Left kidney (tissue), 2 donors: ENCODE measurements around the gene CREB5. TPM values are rescaled to one million over a fixed set of nuclear protein-coding genes. Genes with fewer than 3 reads are reported as not detected.
"Not testable (repeated sequence)": the region's sequence is repeated elsewhere in the genome, so short reads cannot be mapped to it uniquely, and the experiment has no call there.

Source experiments
- DNase-seq: peaks from one replicate; pipeline ENCODE4 v3.0.0-alpha.2; 2013
- polyA plus RNA-seq: library from polyadenylated mRNA; unstranded; fragments of 120-200 nt; gene quantifications from one replicate; pipeline ENCODE4 v1.2.1, GENCODE V29; 2013; ENCODE audit not compliant: insufficient read length

CREB5 gene
- polyA plus RNA-seq, 1 donor = 14.6 TPM

DNA sequence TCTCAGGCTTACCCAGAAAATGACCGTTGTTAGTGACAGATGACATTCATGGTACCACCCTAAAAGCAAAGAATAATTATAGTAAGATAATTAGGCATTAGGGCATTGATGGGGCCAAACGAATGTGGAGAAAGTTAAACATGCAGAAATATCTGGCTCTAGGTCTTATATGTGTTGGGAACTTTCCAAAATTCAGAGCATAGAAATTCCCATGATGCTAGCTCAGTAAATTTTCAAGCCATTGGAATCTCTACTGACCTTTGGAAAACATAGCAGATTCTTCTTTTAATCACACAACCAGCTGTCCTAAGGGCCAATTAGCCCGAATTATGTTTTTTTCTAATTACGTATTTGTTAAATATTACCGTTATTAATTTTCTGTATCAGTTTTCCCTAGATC lies 136.1 kb downstream of the CREB5 start:
- DNase-seq = no peak

DNA sequence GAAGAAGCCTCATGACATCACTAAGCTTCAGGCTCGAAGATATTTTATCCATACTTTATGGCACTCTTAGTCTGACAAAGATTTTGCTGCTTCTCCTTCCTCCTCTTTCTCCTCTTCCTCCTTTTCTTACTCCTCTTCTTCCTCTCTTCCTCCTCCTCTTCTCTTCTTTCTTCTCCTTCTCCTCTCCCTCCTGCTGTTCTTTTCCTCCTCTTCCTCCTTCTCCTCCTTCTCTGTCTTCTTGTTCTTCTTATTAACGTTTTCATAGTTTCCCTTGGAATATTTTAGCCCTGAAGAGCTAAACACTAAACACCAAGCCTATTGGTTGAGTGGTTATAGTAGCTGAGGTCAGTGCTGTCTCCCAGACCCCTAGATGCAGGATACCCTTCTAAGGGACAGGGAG lies 137.7 kb downstream of the CREB5 start:
- no peak for DNase-seq

DNA sequence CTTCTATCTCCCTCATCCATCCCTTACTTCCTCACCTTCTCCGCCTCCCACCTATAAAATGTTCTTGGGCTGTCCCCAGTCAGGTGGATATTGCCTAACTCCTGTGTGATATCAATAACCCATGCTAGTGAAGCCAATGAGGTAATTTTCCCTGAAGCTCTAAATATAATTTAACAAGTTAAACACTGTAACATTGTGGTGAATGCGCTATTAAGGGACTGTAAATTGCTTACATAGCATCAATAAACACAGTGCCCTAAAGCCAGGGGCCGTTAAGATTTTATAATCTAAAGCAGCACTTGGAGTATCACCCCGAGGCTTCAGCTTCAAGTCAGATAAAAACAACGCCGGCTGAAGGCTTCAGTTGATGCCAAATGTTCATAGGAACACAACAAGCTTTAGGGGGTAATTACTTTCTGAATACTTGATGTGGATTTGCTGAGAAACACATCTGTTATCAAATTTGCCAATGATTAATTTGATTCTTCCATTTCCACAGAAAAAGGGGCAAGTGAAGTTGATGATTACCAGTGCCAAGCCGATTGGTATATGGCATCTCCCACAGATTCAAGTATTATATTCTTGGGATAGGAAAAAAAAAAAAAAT lies 138.4 kb downstream of the CREB5 start:
- no peak for DNase-seq

DNA sequence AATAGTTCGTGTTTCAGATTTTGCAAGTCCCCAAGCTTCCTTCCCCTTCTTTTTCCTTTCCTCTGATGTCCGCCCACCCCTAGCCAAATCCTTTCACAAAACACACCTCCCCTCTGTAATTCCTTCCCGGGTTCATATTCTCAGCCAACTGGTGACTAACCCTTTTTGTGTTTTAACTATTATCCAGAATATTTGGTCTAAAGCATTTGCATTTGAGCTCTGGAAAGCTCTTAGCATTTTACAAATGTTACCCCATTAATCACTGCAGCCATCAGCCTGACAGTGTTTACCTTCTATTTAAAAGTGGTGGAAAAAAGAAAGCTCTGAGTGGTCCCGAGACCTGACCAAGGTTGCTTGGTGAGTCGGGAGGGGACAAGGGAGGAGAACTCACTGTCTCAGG lies 139.0 kb downstream of the CREB5 start:
- DNase-seq = no peak

DNA sequence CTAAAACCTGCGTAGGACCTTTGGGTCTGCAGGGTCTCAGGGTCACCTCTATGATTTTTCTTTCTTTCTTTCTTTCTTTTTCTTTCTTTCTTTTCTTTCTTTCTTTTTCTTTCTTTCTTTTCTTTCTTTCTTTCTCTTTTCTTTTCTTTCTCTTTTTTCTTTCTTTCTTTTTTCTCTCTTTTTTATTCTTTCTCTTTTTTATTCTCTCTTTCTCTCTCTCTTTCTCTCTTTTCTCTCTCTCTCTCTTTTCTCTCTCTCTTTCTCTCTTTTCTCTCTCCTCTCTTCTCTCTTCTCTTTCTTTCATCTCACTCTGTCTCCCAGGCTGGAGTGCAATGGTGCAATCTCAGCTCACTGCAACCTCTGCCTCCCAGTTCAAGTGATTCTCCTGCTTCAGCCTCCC lies 139.4 kb downstream of the CREB5 start:
- DNase-seq = not testable (repeated sequence)

DNA sequence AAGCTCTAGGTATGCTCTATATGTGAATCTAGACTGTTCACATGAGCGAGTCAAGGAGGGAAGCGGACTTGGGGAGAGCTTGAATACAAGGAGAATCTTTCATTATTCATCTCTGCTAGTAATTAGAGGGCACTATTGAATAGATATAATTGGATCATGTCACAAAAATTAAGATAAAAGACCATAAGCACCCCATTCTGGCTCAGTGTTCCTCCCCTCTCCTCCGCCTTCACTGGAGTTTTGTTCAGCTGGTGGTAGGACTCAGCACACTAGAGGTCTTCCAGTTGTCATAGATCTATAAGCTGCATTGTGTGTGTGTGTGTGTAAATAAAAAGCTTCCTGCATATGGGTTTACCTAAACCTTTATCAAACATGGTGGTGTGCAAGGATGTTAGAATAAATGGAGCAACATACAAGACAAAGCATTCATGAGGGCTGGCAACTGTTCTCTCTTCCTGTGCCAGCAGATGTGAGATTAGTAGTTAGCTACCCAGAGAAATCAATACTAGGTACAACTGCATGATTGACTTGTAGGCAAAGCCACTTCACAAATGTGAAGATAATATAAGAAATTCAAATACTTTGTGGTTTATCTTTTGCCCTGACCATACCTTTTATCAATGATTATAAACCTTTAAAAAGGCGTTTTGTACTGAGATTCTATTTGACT lies 142.6 kb downstream of the CREB5 start:
- DNase-seq = no peak

DNA sequence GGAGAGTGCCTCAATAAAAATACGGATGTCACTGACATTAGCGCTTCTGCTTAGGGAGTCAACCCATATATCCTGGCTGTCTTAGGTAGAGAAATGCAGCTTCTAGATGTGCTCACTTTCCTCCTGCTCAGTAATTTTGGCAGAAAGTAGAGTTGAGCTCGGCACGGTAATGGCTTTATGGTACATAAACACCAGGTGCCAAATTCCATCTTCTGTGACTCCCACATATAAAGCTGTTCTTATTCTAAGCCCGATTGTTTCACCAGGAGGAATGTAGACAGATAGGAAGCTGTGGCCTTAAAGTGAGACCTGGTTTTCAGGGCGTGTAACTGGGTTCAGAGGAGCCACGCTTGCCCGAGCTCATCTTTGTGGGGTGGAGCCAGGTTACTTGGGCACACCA lies 143.7 kb downstream of the CREB5 start:
- DNase-seq = no peak

DNA sequence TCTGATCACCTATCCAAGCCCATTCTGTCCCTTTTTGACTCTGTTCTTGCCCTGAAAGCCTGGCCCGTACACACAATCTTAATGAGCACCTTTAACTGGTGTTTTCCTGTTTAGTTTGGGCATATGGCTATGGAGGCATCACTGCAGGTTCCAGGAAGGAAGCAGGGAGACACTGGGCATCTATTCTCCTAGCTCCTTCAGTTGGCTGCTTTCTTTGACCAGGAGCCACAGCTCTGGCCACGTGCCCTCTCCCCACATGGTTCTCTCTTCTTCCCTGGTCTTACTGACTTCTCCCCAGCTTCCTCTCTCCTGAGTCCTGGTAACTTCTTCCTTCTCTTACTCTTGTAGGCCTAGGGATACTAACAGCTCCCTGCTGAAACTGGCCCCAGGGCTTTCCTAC lies 144.4 kb downstream of the CREB5 start:
- no peak for DNase-seq

DNA sequence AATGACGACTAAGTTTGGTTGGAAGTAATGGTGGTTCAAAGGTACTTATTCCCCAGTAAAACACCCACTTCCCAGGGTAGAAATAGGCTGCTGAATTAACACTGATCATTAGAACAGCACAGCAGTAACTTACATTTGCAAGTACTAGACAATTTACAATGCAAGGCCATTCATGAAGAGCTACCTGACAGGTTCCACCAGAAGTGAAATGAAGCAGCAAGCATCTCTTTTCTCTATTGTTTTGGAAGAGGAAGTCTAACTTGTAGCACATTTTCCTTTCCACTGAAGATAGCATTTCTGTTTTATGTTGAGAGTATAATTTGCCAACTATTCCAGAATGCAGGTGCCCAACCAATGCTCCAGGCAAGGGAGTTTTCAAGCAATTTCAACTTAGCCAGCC lies 145.9 kb downstream of the CREB5 start:
- DNase-seq = no peak

DNA sequence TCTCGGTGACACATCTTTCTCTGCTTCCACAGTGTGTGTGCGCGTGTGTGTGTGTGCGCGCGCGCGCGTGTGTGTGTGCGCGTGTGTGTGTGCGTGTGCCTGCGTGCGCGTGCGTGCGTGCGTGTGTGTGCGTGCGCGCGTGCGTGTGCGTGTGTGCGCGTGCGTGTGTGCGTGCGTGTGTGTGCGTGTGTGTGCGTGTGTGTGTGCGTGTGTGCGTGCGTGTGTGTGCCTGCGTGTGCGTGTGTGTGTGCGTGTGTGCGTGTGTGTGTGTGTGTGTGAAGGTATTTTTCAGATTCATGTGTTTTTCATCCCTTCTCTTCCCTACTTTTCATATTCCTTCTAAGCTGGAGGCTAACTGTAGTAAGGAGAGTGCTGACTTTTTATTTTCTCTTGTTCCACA lies 148.4 kb downstream of the CREB5 start:
- DNase-seq = no peak

DNA sequence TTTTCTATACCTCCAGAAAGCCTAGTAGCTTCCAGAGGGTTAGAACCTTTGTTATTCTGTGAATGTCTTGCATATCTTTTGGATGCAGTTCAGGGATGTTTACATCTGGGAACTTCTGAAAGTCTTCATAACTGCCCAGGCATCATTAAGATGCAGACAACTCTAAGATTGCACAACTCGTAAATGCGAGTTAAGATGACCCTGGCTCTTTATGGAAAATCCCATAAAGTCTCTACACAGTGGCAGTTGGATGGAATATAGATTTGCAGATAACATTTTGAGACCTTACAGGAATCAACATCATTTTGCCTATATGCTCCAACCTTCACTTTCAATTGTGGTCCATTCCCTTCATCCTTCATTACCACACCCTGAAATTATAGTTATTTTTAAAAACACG lies 151.7 kb downstream of the CREB5 start:
- DNase-seq = no peak

DNA sequence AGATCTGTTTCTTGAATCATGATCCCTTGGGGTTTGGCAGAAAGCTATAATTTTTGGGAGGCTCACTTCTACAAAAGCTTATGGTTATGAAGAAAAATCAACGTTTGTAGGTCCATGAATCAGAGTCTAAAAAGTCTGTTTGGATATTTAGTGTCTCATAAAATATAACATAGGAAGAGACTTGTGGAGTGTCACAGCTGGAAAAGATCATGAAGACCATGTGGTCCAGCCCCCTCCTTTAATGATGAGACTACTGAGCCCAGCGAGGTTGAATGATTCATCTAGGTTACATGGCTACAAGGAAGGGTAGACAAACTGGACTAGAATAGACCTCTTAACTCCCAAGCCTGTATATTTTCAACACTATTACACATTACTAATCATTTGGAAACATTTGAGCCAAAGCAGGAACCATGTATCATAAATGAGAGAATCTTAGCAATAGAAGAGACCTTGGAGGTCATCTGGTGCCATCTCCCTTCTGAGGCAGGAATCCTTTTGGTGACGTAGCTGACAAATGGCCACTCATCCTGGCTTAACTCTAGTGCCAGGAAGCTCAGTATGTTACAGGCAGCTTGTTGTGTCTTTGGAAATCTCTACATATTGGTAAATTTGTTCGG lies 152.5 kb downstream of the CREB5 start:
- DNase-seq = no peak

DNA sequence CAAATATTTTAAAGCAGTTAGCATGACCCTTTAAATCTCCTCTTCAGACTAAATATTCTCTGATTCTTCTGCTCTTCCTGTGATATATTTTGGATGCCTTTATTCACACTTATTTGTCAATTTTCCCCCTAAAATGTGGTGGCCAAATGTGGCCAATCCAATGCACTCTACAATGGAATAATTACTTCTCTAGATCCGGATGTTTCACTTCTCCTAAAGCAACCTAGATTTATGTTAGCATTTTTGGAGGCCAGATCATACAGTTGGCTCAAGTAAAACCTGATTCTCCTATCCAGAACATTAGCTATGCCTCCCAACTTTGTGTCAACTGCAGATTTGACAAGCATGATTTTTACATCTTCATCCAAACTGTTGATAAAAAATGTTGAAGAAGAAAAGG lies 153.7 kb downstream of the CREB5 start:
- DNase-seq = no peak

DNA sequence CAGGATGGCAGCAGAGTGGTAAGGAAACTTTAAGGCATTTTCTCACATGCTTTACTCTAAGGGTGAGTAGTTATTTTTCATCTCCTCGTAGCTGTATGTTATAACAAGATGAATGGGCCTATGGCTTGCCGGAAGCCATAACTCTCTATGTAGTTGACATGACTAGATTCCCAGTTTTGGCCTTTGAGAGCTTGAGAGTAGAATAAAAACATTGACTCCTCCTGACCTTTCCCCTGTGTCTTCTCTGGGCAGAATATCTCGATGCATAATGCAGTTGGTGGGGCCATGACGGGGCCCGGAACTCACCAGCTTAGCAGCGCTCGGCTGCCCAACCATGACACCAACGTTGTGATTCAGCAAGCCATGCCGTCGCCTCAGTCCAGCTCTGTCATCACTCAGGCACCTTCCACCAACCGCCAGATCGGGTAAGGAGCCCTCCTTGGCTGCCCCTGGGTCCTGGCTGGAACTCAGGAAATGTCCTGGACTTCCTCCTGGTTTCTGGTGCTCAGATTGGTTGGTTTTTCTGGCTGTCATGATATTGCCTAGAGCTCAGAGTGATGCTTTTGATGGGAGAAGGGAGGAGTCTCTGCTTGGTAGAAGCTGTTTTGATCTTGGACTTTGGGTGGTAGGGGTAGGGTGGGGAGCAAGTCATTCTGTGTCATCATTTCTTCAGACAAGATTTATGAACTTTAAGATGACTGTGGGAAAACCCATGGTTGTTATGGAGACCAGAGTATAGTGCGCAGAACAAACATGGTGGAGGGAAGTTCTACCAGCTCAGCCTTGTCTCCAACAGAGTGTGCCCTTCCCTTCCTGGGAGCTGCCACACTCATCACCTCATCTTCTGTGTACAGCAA lies 158.0 kb downstream of the CREB5 start:
- DNase-seq = no peak

DNA sequence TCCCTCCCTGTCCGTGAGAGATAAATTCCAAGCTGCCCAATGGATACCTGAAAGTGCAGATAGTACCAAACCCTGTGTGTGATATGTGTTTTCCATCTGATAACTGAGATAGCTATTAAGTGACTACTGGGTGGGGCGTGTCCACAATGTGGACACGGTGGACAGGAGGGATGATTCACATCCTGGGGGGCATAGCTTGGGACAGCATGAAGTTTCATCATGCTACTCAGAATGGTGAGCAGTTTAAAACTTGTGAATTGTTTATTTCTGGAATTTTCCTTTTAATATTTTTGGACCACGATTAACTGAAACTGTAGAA lies 158.6 kb downstream of the CREB5 start:
- no peak for DNase-seq

DNA sequence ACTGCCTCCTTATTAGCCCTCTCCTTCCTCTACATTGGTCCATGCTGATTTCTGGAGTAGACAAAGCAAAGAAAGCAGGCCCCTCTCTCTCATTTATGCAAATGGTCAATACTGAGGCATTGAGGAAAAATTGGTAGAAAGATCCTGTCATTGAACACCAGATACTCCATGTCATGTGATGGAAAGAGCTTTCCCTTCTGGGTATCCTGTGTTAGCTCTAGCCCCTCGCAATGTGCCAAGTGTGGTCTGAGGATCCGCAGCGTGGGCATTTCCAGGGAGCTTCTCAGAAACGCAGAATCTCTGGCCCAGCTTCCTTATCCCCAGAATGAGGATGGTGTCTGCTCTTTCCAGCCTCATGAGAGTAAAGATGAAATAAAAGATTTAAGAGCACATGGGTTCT lies 159.1 kb downstream of the CREB5 start:
- no peak for DNase-seq

DNA sequence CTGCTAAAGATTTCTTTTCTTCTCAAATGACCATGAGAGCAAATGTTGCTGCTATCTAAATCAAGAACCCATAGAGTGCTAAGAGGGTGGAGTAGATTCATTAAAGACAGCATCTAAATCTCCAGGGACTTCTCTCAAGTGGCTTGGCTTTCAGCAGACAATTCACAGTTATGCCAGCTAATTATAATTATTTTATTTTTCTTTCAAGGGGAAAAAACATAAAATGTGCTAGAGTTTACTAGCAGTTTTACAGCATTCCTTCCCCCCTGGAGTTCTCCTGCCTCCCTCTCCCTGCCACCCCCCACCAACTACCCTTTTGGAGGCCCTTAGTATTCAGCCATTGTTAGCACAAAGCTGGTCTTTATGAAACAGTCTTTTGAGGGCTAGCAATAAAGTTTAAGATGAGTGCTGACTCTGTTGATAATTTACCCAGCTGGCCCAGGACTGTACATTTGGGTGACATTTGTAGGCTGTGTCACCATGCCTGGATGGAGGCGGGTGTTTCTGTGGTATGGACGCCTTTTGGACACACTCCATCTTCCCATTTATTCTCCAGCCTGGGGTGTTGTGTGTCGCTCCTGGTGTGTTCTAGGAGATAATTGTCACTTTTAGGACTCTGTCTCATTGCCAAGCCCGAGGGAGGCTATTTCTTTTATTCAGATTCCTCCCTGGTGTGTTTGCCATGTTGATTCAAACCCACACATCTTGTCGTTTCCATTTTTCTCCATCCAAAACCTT lies 160.2 kb downstream of the CREB5 start:
- DNase-seq = no peak

DNA sequence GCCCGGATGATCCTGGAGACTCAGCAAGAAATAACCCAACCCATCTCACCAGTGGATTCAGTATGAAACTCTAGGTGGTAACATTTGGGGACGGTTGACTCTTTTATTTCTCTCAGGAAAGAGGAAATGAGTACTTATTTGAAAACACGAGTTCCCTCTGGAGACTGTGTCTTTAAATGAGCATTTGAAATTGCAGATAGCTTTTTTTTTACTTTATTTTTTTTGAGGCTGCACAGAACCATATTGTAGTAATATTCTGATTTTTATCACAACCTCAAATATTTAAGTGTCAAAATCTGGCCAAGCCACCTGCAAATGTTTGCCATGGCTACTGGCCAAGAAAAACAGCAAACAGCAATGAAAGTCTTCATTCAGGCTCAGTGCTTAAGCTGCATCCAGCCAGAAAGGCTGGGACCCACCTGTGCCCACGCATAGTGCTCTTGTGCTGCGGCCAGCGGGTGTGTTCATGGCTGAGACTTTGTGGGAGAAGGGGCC lies 160.8 kb downstream of the CREB5 start:
- DNase-seq = no peak

DNA sequence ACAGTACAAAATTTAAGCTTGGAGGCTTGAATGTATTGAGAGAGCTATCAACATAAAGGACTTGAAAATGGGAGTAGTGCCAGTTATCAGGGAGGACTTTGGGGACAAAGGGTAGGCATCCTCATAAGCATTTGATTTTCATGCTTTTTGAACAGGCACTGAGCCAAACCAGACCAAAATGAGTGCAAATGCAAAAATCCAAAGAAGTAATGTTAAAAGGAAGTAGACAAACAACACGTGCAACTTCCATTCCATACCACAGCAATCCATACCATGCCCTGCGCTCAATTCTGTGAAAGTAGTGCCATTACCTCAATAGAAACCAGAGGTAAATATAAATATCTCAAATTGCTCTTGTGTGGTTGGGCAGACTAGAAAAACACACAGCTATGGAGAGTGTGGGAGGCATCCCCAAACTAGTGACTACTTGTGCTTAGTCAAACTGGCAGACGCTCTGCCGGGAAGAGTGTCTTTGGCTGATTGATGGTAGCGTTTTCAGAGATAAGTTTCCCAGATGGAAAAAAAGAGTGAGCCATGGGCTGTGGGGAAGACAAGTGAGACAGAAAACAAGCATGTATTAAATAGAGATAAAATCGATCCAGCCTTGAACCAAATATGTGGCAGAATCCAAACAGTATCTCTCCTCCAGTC lies 161.5 kb downstream of the CREB5 start:
- DNase-seq = no peak

DNA sequence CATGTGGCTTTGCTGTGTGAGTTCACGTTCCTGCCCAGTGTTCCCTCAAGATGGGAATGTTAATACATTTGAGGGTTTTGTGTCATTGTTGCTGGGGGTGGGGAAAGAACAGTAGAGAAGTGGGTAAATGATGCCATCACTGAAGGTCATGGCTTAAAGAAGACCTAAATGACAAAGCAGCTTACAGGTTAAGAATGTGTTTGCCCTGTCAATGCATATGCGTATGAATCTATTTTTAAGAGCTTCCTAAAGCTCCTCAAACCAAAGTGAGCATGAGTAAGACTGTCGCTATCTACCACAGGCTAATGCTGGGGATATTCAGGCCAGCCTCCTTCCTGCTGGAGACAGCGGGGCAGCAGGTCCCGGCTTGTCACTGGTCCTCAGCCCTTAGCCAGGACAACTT lies 162.9 kb downstream of the CREB5 start:
- DNase-seq = no peak

DNA sequence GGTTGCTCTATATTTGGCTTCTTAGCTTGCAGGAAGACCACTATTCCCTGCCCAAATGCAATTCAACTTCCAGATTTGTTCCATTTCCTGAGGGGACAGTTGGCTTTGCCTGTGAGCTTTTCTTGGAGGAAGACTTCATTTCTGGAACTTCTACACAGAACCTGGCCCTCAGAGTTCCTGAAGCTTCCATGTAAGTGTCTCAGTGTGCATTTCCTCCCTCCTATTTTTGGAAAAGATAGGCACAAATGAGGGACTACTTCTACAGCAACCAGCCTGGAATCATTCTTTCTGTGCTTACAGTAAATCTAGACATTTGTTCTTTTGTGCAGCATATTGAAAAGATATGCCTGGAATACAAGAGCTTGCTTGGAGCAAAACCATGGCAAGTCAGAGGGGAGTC lies 164.3 kb downstream of the CREB5 start:
- DNase-seq = no peak

DNA sequence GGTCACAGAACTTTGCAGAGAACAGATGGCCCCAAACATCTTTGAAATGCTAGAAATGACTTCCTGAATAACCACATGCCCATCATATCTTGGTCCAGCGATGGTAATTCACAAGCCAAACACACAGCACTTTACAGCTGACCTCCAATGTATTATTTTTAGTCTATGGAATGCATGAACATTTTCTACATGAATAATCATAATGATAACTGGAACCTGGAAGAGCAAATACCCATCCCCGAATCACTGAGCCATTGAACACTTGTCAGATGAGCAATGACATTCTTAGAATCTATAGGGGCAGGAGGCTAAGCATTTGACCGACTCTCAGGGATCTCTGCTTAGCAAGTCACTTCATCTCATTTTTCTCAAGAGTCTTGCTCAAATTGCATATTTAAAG lies 167.3 kb downstream of the CREB5 start:
- no peak for DNase-seq
